Endodermal cell (in vitro differentiated cells): Measurements from ENCODE around the gene FHAD1. TPM values are rescaled to one million over a fixed set of nuclear protein-coding genes. Genes with fewer than 3 reads are reported as not detected.

Source experiments
- DNase-seq: peaks from one replicate; pipeline ENCODE4 v3.0.0-alpha.2; 2017
- H3K27ac ChIP-seq: 2 replicates; pipeline ENCODE4 v1.5.1; 2013; ENCODE audit warnings: mild to moderate bottlenecking, low read depth, low read length, moderate library complexity
- H3K27me3 ChIP-seq: 2 replicates; pipeline ENCODE4 v1.6.1; 2013; ENCODE audit warnings: mild to moderate bottlenecking, low read length, moderate library complexity; ENCODE audit not compliant: insufficient read depth, control insufficient read depth, poor library complexity, severe bottlenecking
- H3K36me3 ChIP-seq: 2 replicates; pipeline ENCODE4 v1.7.0; 2013; ENCODE audit warnings: mild to moderate bottlenecking, low read length, moderate library complexity; ENCODE audit not compliant: control insufficient read depth, insufficient read depth
- H3K4me1 ChIP-seq: one replicate; pipeline ENCODE4 v1.7.0; 2013; ENCODE audit warnings: low read length; ENCODE audit not compliant: control insufficient read depth, insufficient read depth
- H3K4me3 ChIP-seq: 2 replicates; pipeline ENCODE4 v1.5.1; 2013; ENCODE audit warnings: mild to moderate bottlenecking, low read length, moderate library complexity
- H3K9ac ChIP-seq: 2 replicates; pipeline ENCODE4 v1.6.1; 2013; ENCODE audit warnings: mild to moderate bottlenecking, low read length, moderate library complexity; ENCODE audit not compliant: poor library complexity, severe bottlenecking; ENCODE audit errors: extremely low read depth
- H3K9me3 ChIP-seq: 2 replicates; pipeline ENCODE4 v1.6.1; 2013; ENCODE audit warnings: mild to moderate bottlenecking, low read length, moderate library complexity; ENCODE audit not compliant: control insufficient read depth
- H3K27ac Mint-ChIP-seq: 2 replicates; pipeline ENCODE4 v1.8.0; 2020; ENCODE audit warnings: mixed read lengths
- H3K27me3 Mint-ChIP-seq: 2 replicates; pipeline ENCODE4 v1.8.0; 2021; ENCODE audit warnings: mild to moderate bottlenecking, mixed read lengths; ENCODE audit not compliant: insufficient read depth
- H3K36me3 Mint-ChIP-seq: 2 replicates; pipeline ENCODE4 v1.8.0; 2020; ENCODE audit warnings: low read depth, mixed read lengths
- H3K4me1 Mint-ChIP-seq: 2 replicates; pipeline ENCODE4 v1.8.0; 2020; ENCODE audit warnings: mixed read lengths
- H3K4me3 Mint-ChIP-seq: 2 replicates; pipeline ENCODE4 v1.8.0; 2020; ENCODE audit warnings: mild to moderate bottlenecking, moderate library complexity, mixed read lengths
- H3K9me3 Mint-ChIP-seq: 2 replicates; pipeline ENCODE4 v1.8.0; 2020; ENCODE audit warnings: mild to moderate bottlenecking, mixed read lengths
- WGBS, 2 experiments: methylation state at CpG; one replicate each; pipeline versions ENCODE4 v1.1.5 to v1.1.7; 2013; ENCODE audit warnings: missing lambda C conversion rate in 2 of 2, mixed read lengths in 1 of 2; ENCODE audit not compliant: insufficient coverage in 1 of 2, insufficient read length in 1 of 2; 5-methylcytosine and 5-hydroxymethylcytosine counted together
- total RNA-seq, 2 donors: library from RNA; stranded (reverse); fragmentation: NEBNext Ultra II Directional in 1 of 2; extraction: Animal tissue kit (Norgen Biotek cat#: 25700) in 1 of 2; gene quantifications; 2 replicates in 1 of 2; 3 replicates in 1 of 2; pipeline ENCODE4 v1.2.1, GENCODE V29; 2021
- TF ChIP-seq, protein P1 (sequence below): fragments of 200-600 bp; sonication (generic); conservative IDR thresholded peaks from 2 replicates; pipeline ENCODE4 v1.5.0; 2021; ENCODE audit warnings: antibody characterized with exemption, mild to moderate bottlenecking

FHAD1 gene
- total RNA-seq, 2 donors from 2014 or later, result 2.9 to 3.6 TPM

DNA sequence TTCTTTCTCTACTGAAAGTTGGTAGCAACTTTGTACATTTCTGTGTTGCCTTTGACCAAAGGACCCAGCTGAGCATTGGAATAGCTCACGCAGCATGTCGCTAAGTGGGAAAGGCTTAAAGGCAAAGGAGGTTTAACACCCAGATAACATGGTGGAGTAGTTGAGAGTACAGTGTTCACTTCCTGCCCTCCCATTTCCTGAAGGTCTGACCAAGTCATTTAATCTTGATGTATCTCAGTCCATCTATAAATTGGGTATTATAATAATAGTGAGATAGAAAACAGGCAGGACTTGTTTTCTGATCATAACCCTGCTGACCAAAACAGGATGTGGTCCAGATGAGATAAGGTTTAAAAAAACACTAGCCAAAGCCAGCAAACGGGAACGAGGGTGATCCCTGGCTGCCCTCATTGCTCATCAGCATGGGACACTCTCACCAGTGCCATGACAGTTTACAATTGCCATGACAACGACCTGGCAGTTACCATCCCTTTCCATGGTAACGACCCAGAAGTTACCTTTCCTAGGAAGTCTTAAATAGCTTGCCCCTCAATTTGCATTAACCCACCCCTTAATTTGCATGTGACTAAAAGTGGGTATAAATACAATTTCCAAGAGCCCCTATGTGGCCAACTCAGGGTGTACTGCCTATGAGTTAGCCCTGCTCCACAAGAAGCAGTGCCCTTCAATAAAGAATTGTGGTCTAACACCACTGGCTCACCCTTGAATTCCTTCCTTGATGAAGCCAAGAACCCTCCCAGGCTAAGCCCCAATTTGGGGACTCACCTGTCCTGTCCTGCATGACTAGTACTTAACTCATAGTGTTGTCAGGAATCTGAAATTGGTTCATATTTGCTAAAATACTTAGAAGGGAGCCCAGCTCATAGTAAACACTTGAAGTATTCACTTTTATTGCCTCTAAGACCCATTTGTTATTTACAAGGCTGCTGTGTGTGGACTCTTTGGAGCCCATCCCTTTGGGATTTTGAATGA lies 28.4 kb upstream of the FHAD1 start:
- H3K4me1 Mint-ChIP-seq, result peaks cover 3% of the 10 kb centered on the region
- peaks cover 22% of the 10 kb centered on the region for H3K36me3 ChIP-seq
- peaks cover 47% of the 10 kb centered on the region for H3K36me3 Mint-ChIP-seq
- H3K27ac Mint-ChIP-seq, result no peak overlapping the region
- peaks cover 13% of the 10 kb centered on the region for H3K9me3 ChIP-seq
- H3K9me3 Mint-ChIP-seq, result peaks cover 12% of the 10 kb centered on the region
- H3K4me1 ChIP-seq, result no peaks in the 10 kb centered on the region
- TF ChIP-seq, protein P1, sequence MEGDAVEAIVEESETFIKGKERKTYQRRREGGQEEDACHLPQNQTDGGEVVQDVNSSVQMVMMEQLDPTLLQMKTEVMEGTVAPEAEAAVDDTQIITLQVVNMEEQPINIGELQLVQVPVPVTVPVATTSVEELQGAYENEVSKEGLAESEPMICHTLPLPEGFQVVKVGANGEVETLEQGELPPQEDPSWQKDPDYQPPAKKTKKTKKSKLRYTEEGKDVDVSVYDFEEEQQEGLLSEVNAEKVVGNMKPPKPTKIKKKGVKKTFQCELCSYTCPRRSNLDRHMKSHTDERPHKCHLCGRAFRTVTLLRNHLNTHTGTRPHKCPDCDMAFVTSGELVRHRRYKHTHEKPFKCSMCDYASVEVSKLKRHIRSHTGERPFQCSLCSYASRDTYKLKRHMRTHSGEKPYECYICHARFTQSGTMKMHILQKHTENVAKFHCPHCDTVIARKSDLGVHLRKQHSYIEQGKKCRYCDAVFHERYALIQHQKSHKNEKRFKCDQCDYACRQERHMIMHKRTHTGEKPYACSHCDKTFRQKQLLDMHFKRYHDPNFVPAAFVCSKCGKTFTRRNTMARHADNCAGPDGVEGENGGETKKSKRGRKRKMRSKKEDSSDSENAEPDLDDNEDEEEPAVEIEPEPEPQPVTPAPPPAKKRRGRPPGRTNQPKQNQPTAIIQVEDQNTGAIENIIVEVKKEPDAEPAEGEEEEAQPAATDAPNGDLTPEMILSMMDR, result no peak
- H3K4me3 Mint-ChIP-seq, result no peak overlapping the region
- no peak overlapping the region for H3K27ac ChIP-seq
- no peak overlapping the region for H3K4me3 ChIP-seq
- H3K27me3 Mint-ChIP-seq, result peaks cover 2% of the 10 kb centered on the region
- WGBS, 2 experiments, result 93 to 100% methylated on average over 4 to 6 of the region's 6 CpGs
- H3K9ac ChIP-seq, result no peak overlapping the region
- no peaks in the 10 kb centered on the region for H3K27me3 ChIP-seq
- no peak for DNase-seq

GRCh38 chr1:15219280-15220023 lies 27.6 kb upstream of the FHAD1 start:
- Histone ChIP-seq H3K36me3 (peaks cover 22% of the 10 kb centered on the region), H3K27ac (no peak overlapping the region), H3K4me3 (no peak overlapping the region), H3K4me1 (no peaks in the 10 kb centered on the region), H3K27me3 (no peaks in the 10 kb centered on the region), H3K9ac (no peak overlapping the region), H3K9me3 (peaks cover 13% of the 10 kb centered on the region)
- no peak overlapping the region for H3K4me3 Mint-ChIP-seq
- H3K27me3 Mint-ChIP-seq, result peaks cover 2% of the 10 kb centered on the region
- peaks cover 12% of the 10 kb centered on the region for H3K9me3 Mint-ChIP-seq
- DNase-seq, result no peak
- TF ChIP-seq, protein P1, result no peak
- H3K4me1 Mint-ChIP-seq, result peaks cover 3% of the 10 kb centered on the region
- H3K27ac Mint-ChIP-seq, result no peak overlapping the region
- H3K36me3 Mint-ChIP-seq, result peaks cover 47% of the 10 kb centered on the region
- WGBS, 2 experiments, result 93 to 98% methylated on average over 9 to 22 of the region's 22 CpGs

GRCh38 chr1:15220024-15220392 lies 27.0 kb upstream of the FHAD1 start:
- H3K4me3 Mint-ChIP-seq, result no peak overlapping the region
- H3K4me1 Mint-ChIP-seq, result peaks cover 3% of the 10 kb centered on the region

More at GRCh38 chr1:15220024-15220392, 27.0 kb upstream of the FHAD1 start:
- no peak overlapping the region for H3K4me3 ChIP-seq
- H3K4me1 ChIP-seq, result no peaks in the 10 kb centered on the region
- Mint-ChIP-seq H3K27me3 (peaks cover 2% of the 10 kb centered on the region), H3K27ac (no peak overlapping the region), H3K36me3 (peaks cover 42% of the 10 kb centered on the region), H3K9me3 (peaks cover 12% of the 10 kb centered on the region)
- H3K9ac ChIP-seq, result no peak overlapping the region
- no peak for DNase-seq
- H3K9me3 ChIP-seq, result peaks cover 13% of the 10 kb centered on the region
- H3K36me3 ChIP-seq, result peaks cover 22% of the 10 kb centered on the region
- no peaks in the 10 kb centered on the region for H3K27me3 ChIP-seq
- WGBS, 2 experiments, result 91 to 93% methylated on average over 7 to 12 of the region's 12 CpGs
- no peak overlapping the region for H3K27ac ChIP-seq
- TF ChIP-seq, protein P1, result no peak
